ENCODE results near the gene USP15. TPM values are rescaled to one million over a fixed set of nuclear protein-coding genes. Genes with fewer than 3 reads are reported as not detected.
"Not testable (repeated sequence)": the region's sequence is repeated elsewhere in the genome, so short reads cannot be mapped to it uniquely, and the experiment has no call there.

The USP15 gene
- polyA plus RNA-seq, 1 donor (not counting 4 experiments of a cell fraction or from before 2014, with no cell fraction given): 66.5 TPM

- Histone ChIP-seq H2AFZ (ENCODE audit: control insufficient read depth, low read length) (no peak overlapping the region), H3K9me3 (ENCODE audit: control insufficient read depth, low read depth, low read length) (no peaks in the 10 kb centered on the region), H3K27me3 (ENCODE audit: control insufficient read depth, extremely low read depth, insufficient read depth, low read length) (no peaks in the 10 kb centered on the region), H4K20me1 (ENCODE audit: control insufficient read depth, extremely low read depth, insufficient read depth, low read length) (no peaks in the 10 kb centered on the region), H3K79me2 (ENCODE audit: control insufficient read depth, insufficient read depth, low read length) (no peaks in the 10 kb centered on the region), H3K9me1 (ENCODE audit: control insufficient read depth, extremely low read depth, insufficient read depth, low read length) (no peaks in the 10 kb centered on the region), H3K4me2 (ENCODE audit: control insufficient read depth, extremely low read depth, insufficient read depth, low read depth, low read length) (no peak overlapping the region), H3K27ac (ENCODE audit: control insufficient read depth, insufficient read depth, low read length) (no peak overlapping the region), H3K4me3 (ENCODE audit: control insufficient read depth in 2 of 3, extremely low read depth in 1 of 3, insufficient read depth in 2 of 3, low read depth in 1 of 3, low read length in 3 of 3) (no peak overlapping the region), H3K4me1 (ENCODE audit: control insufficient read depth, extremely low read depth, insufficient read depth, low read length) (no peaks in the 10 kb centered on the region), H3K9ac (ENCODE audit: control insufficient read depth, extremely low read depth, insufficient read depth, low read length) (no peak overlapping the region), H3K36me3 (ENCODE audit: control insufficient read depth in 2 of 2, extremely low read depth in 1 of 2, insufficient read depth in 2 of 2, low read length in 2 of 2) (no peaks in the 10 kb centered on the region)
- FAIRE-seq (no peak), DNase-seq (ENCODE audit: low read depth, low spot score) (no peak)
- TF ChIP-seq CTCF (optimal IDR thresholded peaks at IDR 0.05 in 1 of 3, IDR thresholded peaks at IDR 0.05 in 1 of 3, conservative IDR thresholded peaks at IDR 0.05 in 1 of 3; ENCODE audit: extremely low read depth in 1 of 3, insufficient read depth in 2 of 3, low read length in 3 of 3) (no peak), EZH2 (IDR thresholded peaks at IDR 0.05; ENCODE audit: low read length) (no peak)
- dilution Hi-C loops (cut with MboI; ENCODE audit: extremely low pct_ligation_motif_present, low sequenced_read_pairs): no loop called here
These were observed 199.8 kb downstream of the USP15 start for GRCh38 chr12:62459976-62460375.

GRCh38 chr12:62461171-62461837 is 201.1 kb downstream of the USP15 start:
- H3K36me3 ChIP-seq (ENCODE audit: control insufficient read depth in 2 of 2, extremely low read depth in 1 of 2, insufficient read depth in 2 of 2, low read length in 2 of 2); DNase-seq (ENCODE audit: low read depth, low spot score); H3K4me3 ChIP-seq (ENCODE audit: control insufficient read depth in 2 of 3, extremely low read depth in 1 of 3, insufficient read depth in 2 of 3, low read depth in 1 of 3, low read length in 3 of 3); H3K9ac ChIP-seq (ENCODE audit: control insufficient read depth, extremely low read depth, insufficient read depth, low read length); H3K9me3 ChIP-seq (ENCODE audit: control insufficient read depth, low read depth, low read length); H3K4me1 ChIP-seq (ENCODE audit: control insufficient read depth, extremely low read depth, insufficient read depth, low read length); H3K79me2 ChIP-seq (ENCODE audit: control insufficient read depth, insufficient read depth, low read length); H4K20me1 ChIP-seq (ENCODE audit: control insufficient read depth, extremely low read depth, insufficient read depth, low read length); H3K27me3 ChIP-seq (ENCODE audit: control insufficient read depth, extremely low read depth, insufficient read depth, low read length); H2AFZ ChIP-seq (ENCODE audit: control insufficient read depth, low read length); H3K27ac ChIP-seq (ENCODE audit: control insufficient read depth, insufficient read depth, low read length); H3K9me1 ChIP-seq (ENCODE audit: control insufficient read depth, extremely low read depth, insufficient read depth, low read length); dilution Hi-C loops (cut with MboI; ENCODE audit: extremely low pct_ligation_motif_present, low sequenced_read_pairs); FAIRE-seq; H3K4me2 ChIP-seq (ENCODE audit: control insufficient read depth, extremely low read depth, insufficient read depth, low read depth, low read length): not testable (repeated sequence)

GRCh38 chr12:62463252-62463651 is 203.0 kb downstream of the USP15 start:
- H3K4me3 ChIP-seq (ENCODE audit: control insufficient read depth in 2 of 3, extremely low read depth in 1 of 3, insufficient read depth in 2 of 3, low read depth in 1 of 3, low read length in 3 of 3); H3K27me3 ChIP-seq (ENCODE audit: control insufficient read depth, extremely low read depth, insufficient read depth, low read length); H3K9ac ChIP-seq (ENCODE audit: control insufficient read depth, extremely low read depth, insufficient read depth, low read length); DNase-seq (ENCODE audit: low read depth, low spot score); H3K4me1 ChIP-seq (ENCODE audit: control insufficient read depth, extremely low read depth, insufficient read depth, low read length); dilution Hi-C loops (cut with MboI; ENCODE audit: extremely low pct_ligation_motif_present, low sequenced_read_pairs); H3K9me1 ChIP-seq (ENCODE audit: control insufficient read depth, extremely low read depth, insufficient read depth, low read length); H2AFZ ChIP-seq (ENCODE audit: control insufficient read depth, low read length); H4K20me1 ChIP-seq (ENCODE audit: control insufficient read depth, extremely low read depth, insufficient read depth, low read length); H3K9me3 ChIP-seq (ENCODE audit: control insufficient read depth, low read depth, low read length); FAIRE-seq; H3K27ac ChIP-seq (ENCODE audit: control insufficient read depth, insufficient read depth, low read length); H3K4me2 ChIP-seq (ENCODE audit: control insufficient read depth, extremely low read depth, insufficient read depth, low read depth, low read length); H3K36me3 ChIP-seq (ENCODE audit: control insufficient read depth in 2 of 2, extremely low read depth in 1 of 2, insufficient read depth in 2 of 2, low read length in 2 of 2): not testable (repeated sequence)
- peaks cover 17% of the 10 kb centered on the region for H3K79me2 ChIP-seq (ENCODE audit: control insufficient read depth, insufficient read depth, low read length)

Small RNAs within 50 kb of the gene (small RNA-seq; reads per million reads assigned to genes)
- gene RF00017 (ENCODE audit: insufficient read length in 3 of 3, low read depth in 3 of 3, low replicate concordance in 1 of 3) (0 reads per million in 3 experiments), gene RNU6-595P (ENCODE audit: insufficient read length in 3 of 3, low read depth in 3 of 3, low replicate concordance in 1 of 3) (0 reads per million in 3 experiments)

Other genes starting within 250 kb of the USP15 start
- 4.5 to 18.5 TPM (median 11.9 TPM) in 3 replicates for gene MON2, start 206.4 kb downstream of the USP15 start, polyA plus RNA-seq